ENCODE data around the gene SUSD6. TPM values are rescaled to one million over a fixed set of nuclear protein-coding genes. Genes with fewer than 3 reads are reported as not detected.
A peak's percentile ranks its signal among the peaks of the same experiment; 100 is the strongest.

The SUSD6 gene
- total and polyA plus RNA-seq, 4 donors = 6.8 to 10.8 (median 7.6) TPM

GRCh38 chr14:69719501-69719951 lies 108.1 kb downstream of the SUSD6 start:
- Histone ChIP-seq H3K27me3 (ENCODE audit: control insufficient read depth in 4 of 4, insufficient read depth in 4 of 4, low read length in 3 of 4) (no peaks in the 10 kb centered on the region), H3K9ac (ENCODE audit: low read depth in 1 of 2, low read length in 2 of 2) (no peak overlapping the region), H3K9me3 (ENCODE audit: control insufficient read depth in 4 of 4, low read length in 3 of 4) (no peaks in the 10 kb centered on the region), H3K36me3 (ENCODE audit: control insufficient read depth in 4 of 4, insufficient read depth in 3 of 4, low read depth in 1 of 4, low read length in 3 of 4) (no peaks in the 10 kb centered on the region), H3K4me3 (ENCODE audit: low read depth in 1 of 3, low read length in 3 of 3) (no peak overlapping the region), H3K27ac (ENCODE audit: low read depth in 1 of 2, low read length in 2 of 2) (peak overlapping the region in 1 of 2 donors; percentile 22), H3K4me1 (ENCODE audit: control insufficient read depth in 4 of 4, insufficient read depth in 4 of 4, low read length in 3 of 4) (peaks cover 0 to 10% (median 2%) of the 10 kb centered on the region in 4 donors)
- TF ChIP-seq RAD21 (IDR thresholded peaks at IDR 0.05) (peak in 1 of 2 donors; percentile 52), YY1 (IDR thresholded peaks at IDR 0.05) (no peak), CTCF (IDR thresholded peaks at IDR 0.05; ENCODE audit: low read depth, low read length, missing input control) (no peak), TAF1 (conservative IDR thresholded peaks at IDR 0.05) (no peak), GABPA (IDR thresholded peaks at IDR 0.05 in 1 of 2, conservative IDR thresholded peaks at IDR 0.05 in 1 of 2) (no peak), SP1 (IDR thresholded peaks at IDR 0.05) (peak; percentile 35), ZBTB33 (IDR thresholded peaks at IDR 0.05) (no peak)
- WGBS = 75% methylated on average over 7 of the region's 7 CpGs
- DNase-seq (ENCODE audit: low spot score) = no peak

GRCh38 chr14:69720912-69721311 lies 109.5 kb downstream of the SUSD6 start:
- H3K9ac ChIP-seq (ENCODE audit: low read depth in 1 of 2, low read length in 2 of 2) = no peak overlapping the region
- no peaks in the 10 kb centered on the region for H3K9me3 ChIP-seq (ENCODE audit: control insufficient read depth in 4 of 4, low read length in 3 of 4)
- no peaks in the 10 kb centered on the region for H3K27me3 ChIP-seq (ENCODE audit: control insufficient read depth in 4 of 4, insufficient read depth in 4 of 4, low read length in 3 of 4)
- no peak for DNase-seq (ENCODE audit: low spot score)
- no peak overlapping the region for H3K4me3 ChIP-seq (ENCODE audit: low read depth in 1 of 3, low read length in 3 of 3)
- no peaks in the 10 kb centered on the region for H3K36me3 ChIP-seq (ENCODE audit: control insufficient read depth in 4 of 4, insufficient read depth in 3 of 4, low read depth in 1 of 4, low read length in 3 of 4)
- TF ChIP-seq GABPA (IDR thresholded peaks at IDR 0.05 in 1 of 2, conservative IDR thresholded peaks at IDR 0.05 in 1 of 2) = no peak
- no peak for TF ChIP-seq MAX (IDR thresholded peaks at IDR 0.05)
- no peak for TF ChIP-seq EGR1 (IDR thresholded peaks at IDR 0.05; ENCODE audit: low read depth in 2 of 2)
- no peak for TF ChIP-seq YY1 (IDR thresholded peaks at IDR 0.05)
- TF ChIP-seq HNF4A (conservative IDR thresholded peaks at IDR 0.05) = no peak
- TF ChIP-seq FOXA2 (IDR thresholded peaks at IDR 0.05) = no peak
- no peak for TF ChIP-seq REST (IDR thresholded peaks at IDR 0.05)
- no peak for TF ChIP-seq ZBTB33 (IDR thresholded peaks at IDR 0.05)
- TF ChIP-seq CTCF (IDR thresholded peaks at IDR 0.05; ENCODE audit: low read depth, low read length, missing input control) = no peak
- H3K27ac ChIP-seq (ENCODE audit: low read depth in 1 of 2, low read length in 2 of 2) = no peak overlapping the region
- H3K4me1 ChIP-seq (ENCODE audit: control insufficient read depth in 4 of 4, insufficient read depth in 4 of 4, low read length in 3 of 4) = peaks cover 0 to 9% (median 2%) of the 10 kb centered on the region in 4 donors
- 86% methylated on average over 4 of the region's 4 CpGs for WGBS

Data from liver (tissue), 9 donors.